ENCODE measurements around the gene HSPA12B.

- TF ChIP-seq CTCF (conservative IDR thresholded peaks at IDR 0.05) (no peak), ZFX (IDR thresholded peaks at IDR 0.05) (no peak)
These were observed 26.1 kb downstream of the HSPA12B start for GRCh38 chr20:3758566-3758965.
